Measurements from ENCODE around the gene PANK2.

DNA sequence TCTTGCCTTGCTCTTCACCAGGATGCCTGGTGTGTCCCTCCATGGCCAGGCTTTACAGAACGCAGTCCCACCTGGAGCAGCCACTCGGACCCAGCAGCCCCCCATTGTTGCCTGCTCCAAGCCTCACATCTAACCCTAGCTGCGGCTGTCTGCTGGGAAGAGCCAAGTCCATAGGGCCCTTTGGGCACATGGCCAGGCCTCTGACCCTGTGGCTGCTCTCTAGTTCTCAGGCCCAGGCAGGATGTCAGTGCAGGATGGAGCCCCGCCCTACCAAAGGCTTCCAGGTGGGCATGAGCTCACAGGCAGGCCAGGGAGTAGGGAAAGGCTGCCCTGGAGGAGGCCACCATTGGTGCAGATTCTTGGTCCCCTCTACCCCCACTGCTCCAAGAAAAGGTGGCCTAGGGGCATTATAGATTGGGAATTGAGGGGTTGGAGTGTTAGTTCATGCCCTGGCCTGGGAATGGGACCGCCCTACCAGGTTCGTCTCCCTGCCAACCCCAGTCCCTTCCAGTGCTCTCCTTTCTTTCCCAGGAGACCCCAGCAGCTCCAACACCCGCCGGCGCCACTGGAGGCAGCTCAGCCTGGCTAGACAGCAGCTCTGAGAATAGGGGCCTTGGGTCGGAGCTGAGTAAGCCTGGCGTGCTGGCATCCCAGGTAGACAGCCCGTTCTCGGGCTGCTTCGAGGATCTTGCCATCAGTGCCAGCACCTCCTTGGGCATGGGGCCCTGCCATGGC lies 23.9 kb upstream of the PANK2 start:
- no peak for TF ChIP-seq GRHL2 (CRISPR knock-in tag; IDR thresholded peaks at IDR 0.05; ENCODE audit: insufficient replicate concordance, severe bottlenecking)
- TF ChIP-seq IRF2 (CRISPR knock-in tag; IDR thresholded peaks at IDR 0.05; ENCODE audit: borderline replicate concordance, low read depth) = no peak
- TF ChIP-seq, protein P1, sequence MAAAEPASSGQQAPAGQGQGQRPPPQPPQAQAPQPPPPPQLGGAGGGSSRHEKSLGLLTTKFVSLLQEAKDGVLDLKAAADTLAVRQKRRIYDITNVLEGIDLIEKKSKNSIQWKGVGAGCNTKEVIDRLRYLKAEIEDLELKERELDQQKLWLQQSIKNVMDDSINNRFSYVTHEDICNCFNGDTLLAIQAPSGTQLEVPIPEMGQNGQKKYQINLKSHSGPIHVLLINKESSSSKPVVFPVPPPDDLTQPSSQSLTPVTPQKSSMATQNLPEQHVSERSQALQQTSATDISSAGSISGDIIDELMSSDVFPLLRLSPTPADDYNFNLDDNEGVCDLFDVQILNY (CRISPR knock-in tag; IDR thresholded peaks at IDR 0.05) = no peak
- TF ChIP-seq, protein P2, sequence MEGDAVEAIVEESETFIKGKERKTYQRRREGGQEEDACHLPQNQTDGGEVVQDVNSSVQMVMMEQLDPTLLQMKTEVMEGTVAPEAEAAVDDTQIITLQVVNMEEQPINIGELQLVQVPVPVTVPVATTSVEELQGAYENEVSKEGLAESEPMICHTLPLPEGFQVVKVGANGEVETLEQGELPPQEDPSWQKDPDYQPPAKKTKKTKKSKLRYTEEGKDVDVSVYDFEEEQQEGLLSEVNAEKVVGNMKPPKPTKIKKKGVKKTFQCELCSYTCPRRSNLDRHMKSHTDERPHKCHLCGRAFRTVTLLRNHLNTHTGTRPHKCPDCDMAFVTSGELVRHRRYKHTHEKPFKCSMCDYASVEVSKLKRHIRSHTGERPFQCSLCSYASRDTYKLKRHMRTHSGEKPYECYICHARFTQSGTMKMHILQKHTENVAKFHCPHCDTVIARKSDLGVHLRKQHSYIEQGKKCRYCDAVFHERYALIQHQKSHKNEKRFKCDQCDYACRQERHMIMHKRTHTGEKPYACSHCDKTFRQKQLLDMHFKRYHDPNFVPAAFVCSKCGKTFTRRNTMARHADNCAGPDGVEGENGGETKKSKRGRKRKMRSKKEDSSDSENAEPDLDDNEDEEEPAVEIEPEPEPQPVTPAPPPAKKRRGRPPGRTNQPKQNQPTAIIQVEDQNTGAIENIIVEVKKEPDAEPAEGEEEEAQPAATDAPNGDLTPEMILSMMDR (IDR thresholded peaks at IDR 0.05) = no peak
- TF ChIP-seq, protein P3, sequence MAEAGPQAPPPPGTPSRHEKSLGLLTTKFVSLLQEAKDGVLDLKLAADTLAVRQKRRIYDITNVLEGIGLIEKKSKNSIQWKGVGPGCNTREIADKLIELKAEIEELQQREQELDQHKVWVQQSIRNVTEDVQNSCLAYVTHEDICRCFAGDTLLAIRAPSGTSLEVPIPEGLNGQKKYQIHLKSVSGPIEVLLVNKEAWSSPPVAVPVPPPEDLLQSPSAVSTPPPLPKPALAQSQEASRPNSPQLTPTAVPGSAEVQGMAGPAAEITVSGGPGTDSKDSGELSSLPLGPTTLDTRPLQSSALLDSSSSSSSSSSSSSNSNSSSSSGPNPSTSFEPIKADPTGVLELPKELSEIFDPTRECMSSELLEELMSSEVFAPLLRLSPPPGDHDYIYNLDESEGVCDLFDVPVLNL (CRISPR knock-in tag; IDR thresholded peaks at IDR 0.05; ENCODE audit: borderline replicate concordance, low read depth) = no peak
- no peak for TF ChIP-seq FOXP1 (CRISPR knock-in tag; IDR thresholded peaks at IDR 0.05; ENCODE audit: borderline replicate concordance)
- no peak for TF ChIP-seq MXD4 (CRISPR knock-in tag; IDR thresholded peaks at IDR 0.05; ENCODE audit: borderline replicate concordance)
- TF ChIP-seq HMGA2 (CRISPR knock-in tag; IDR thresholded peaks at IDR 0.05) = no peak
- no peak for TF ChIP-seq SOX15 (CRISPR knock-in tag; IDR thresholded peaks at IDR 0.05)
- no peak for TF ChIP-seq NR1H2 (CRISPR knock-in tag; IDR thresholded peaks at IDR 0.05)
- TF ChIP-seq RELA (CRISPR knock-in tag; IDR thresholded peaks at IDR 0.05; ENCODE audit: borderline replicate concordance) = no peak
